Measurements from ENCODE around the gene PRR22.

GRCh38 chr19:5782322-5782721 lies 2.2 kb downstream of the PRR22 start:
- TF ChIP-seq CTCF (IDR thresholded peaks at IDR 0.05; ENCODE audit: poor library complexity) (no peak), EZH2 (IDR thresholded peaks at IDR 0.05; ENCODE audit: borderline replicate concordance) (no peak), EZH2phosphoT487 (IDR thresholded peaks at IDR 0.05; ENCODE audit: low read depth, severe bottlenecking, unreplicated experiment) (no peak)

Data from hepatocyte (in vitro differentiated cells).